Nucleus accumbens (tissue), 56 donors: Measurements from ENCODE around the gene TRIM41.
"Not testable (repeated sequence)": the region's sequence is repeated elsewhere in the genome, so short reads cannot be mapped to it uniquely, and the experiment has no call there.

Experiments used
- DNase-seq, 56 donors: peaks; one replicate each; lab custom pipeline; 2025; lab: John Stamatoyannopoulos, UW

TRIM41 gene

GRCh38 chr5:181209006-181209405 lies 14.1 kb upstream of the TRIM41 start:
- not testable (repeated sequence) for DNase-seq

- not testable (repeated sequence) for DNase-seq
Measured at GRCh38 chr5:181210148-181210547, 12.9 kb upstream of the TRIM41 start.

- not testable (repeated sequence) for DNase-seq
Measured at GRCh38 chr5:181210698-181211097, 12.4 kb upstream of the TRIM41 start.

- DNase-seq = no peak
Measured at GRCh38 chr5:181211208-181211607, 11.9 kb upstream of the TRIM41 start.

DNA sequence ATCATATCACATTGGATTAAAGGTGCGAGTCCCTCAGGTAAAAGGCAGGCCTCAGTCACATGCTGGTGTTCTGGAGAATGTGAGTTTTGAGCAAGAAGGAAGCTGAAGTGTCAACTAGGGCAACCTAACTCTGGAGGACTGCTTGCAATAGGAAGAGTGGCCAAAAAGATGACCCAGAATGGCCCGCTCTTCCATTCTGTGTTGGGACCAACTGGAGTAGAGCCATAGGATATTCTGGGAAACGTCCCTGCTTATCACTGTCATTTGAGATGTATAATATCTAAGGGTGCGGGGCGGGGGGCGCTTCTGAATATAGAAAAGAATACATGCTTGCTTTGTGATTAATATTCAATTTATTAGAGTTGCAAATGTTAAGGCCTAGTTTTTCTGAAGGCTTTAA lies 11.0 kb upstream of the TRIM41 start:
- no peak for DNase-seq

DNA sequence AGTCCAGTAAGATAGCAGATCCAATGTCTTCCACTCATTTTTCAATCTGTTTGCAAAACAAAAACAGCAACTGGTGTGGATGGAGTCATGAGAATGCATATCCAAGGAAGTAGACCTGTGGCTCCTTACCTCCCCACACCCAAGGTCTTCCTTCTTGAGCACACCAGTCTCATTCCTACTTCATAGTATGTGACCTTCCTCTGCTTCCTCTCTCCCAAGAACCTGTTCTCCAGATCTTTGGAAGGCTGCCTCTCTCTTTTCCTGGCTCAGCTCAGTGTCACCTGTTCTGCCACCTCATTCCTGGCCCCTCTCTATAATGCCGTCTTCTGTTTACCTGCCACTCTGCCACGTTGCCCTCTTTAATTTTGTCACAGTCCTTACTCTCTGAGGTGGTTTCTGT lies 10.1 kb upstream of the TRIM41 start:
- no peak for DNase-seq

DNA sequence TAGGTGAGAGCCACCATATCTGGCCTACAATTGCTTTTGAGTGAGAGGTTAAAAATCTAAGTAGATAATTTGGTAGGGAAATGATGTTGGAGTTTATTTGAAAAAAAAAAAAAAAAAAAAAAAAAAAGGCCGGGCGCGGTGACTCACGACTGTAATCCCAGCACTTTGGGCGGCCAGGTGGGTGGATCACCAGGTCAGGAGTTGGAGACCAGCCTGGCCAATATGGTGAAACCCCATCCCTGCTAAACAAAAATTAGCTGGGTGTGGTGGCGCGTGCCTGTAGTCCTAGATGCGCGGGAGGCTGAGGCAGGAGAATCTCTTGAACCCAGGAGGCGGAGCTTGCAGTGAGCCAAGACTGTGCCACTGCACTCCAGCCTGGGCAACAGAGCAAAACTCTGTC lies 8.8 kb upstream of the TRIM41 start:
- DNase-seq = not testable (repeated sequence)

DNA sequence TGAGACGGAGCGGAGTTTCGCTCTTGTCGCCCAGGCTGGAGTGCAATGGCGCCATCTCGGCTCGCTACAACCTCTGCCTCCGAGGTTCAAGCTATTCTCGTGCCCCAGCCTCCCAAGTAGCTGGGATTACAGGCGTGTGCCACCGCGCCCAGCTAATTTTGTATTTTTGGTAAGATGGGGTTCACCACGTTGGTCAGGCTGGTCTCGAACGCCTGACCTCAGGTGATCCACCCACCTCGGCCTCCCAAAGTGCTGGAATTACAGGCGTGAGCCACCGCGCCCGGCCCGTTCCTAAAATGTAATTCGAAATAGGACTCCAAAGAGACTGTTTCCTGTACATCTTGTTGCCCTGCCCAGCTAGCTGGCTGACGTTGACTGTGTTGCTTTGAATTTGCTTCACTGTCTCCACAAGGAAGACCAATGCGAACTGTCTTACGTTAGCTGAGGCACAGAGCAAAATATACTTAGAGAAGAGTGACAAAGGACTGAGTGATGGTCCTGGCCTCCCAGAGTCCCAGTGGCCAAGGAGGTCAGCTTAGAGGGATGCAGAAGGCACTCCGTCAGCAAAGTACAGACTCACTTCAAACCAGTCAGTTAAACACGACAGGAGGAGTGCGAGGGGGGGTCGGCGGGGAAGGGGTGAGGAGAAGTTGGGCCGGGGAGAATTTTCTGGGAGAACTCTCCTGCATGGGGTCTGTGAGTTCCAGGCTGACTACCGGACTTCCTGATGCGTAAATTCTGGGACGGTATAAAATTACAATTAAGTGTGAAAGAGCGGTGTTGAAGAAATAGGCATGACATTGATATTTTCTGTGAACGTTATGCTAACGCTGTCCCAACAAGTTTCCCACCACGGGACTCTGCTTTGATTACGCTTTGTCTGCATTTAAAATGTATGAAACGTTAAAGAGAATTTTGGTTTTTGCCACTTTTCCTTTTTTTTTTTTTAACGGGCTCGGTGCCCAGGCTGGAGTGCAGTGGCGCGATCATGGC lies 6.8 kb upstream of the TRIM41 start:
- no peak for DNase-seq

- DNase-seq = no peak
Measured at GRCh38 chr5:181217111-181217802, 5.8 kb upstream of the TRIM41 start.

DNA sequence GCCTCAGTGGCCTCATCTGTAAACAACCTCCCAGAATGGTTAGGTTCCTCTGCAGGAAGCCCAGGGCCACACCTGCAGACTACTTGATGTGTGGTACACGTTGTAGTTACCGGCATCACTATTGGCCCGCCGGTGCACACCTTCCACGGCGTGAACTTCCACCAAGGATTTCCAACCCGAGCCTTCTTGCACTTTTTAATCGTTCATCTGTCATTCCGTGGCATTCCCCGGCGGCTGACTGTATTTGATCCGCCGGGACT lies 5.3 kb upstream of the TRIM41 start:
- DNase-seq = no peak

DNA sequence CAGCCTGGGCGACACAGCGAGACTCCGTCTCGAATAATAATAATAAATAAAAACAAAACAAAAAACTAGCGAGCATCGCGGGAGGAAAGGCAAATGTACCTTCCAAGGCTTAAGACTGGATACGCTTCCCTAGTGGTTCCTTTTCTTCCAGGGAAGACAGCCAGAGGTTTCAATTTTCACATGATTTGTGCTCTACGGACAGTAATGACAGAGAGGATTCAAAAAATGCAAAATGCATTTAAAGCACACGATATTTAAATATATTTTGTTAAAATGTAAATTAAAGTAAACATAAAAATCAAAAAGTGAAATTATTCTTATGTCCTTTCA lies 4.3 kb upstream of the TRIM41 start:
- no peak for DNase-seq

DNA sequence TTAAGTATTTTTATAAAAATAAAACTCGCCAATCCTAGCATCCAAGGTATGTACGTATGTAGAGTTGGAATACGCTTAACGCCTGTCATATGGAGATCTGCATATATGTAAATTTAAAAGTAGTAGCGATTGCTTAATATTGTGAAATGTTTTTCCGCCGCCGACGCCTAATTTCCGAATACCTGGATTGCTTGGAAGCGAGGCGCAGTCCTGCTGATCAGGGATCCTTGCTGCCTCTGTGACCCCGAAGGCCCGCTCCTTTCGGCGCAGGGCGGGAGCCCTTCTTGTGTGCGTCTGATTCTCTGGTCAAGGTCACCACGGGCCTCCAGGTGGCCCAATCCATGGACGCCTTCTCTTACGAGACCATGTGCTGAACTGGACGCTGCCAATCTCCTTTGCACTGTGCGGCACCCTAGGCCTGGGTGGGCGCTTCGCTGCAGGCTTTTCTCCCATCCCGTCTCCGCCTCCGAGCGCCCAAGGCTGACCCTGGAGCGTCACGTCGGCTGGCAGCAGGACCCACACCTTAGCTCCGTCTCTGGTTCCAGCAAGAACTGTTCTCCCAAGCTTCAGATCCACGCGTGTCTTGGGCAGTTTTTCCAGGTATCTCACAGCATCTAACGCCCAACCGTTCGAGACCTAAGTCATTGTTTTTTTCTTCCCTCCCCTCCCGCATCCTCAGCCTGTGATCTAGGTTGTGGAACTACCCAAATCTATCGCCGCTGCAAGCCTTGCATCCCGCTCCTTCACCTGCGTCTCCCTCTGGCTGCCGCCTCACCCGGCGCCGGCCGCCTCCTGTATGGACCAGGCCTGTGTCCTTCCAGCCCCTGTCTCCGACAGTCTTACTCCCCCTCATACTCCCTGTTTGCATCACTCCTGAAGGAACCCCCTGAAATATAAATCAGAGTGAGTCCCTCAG lies 3.6 kb upstream of the TRIM41 start:
- no peak for DNase-seq

- no peak for DNase-seq
Measured at GRCh38 chr5:181220178-181220515, 2.9 kb upstream of the TRIM41 start.

GRCh38 chr5:181221105-181221791 lies 1.8 kb upstream of the TRIM41 start:
- no peak for DNase-seq

- DNase-seq = no peak
Measured at GRCh38 chr5:181221792-181222629, 1.1 kb upstream of the TRIM41 start.

DNA sequence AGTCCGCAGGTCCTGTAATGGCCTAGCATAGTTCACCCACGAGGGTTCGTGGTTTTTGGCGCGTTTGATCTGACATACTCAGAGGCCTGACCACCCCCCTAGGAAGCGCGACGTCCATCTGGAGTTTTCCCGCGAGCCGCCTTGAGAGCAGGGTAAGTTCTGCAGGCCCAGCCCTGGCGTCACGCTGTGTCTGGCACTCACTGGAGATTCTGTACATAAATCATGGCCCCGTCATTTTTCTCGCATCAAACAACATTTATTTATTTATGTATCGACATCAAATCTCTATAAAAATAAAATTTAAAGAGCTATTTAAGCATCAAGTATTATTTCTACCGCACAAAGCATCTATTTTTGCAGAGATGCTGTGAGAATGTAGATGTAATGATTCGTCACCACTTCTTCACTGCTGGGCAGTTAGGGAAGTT lies 437 bp upstream of the TRIM41 start:
- no peak for DNase-seq

- no peak for DNase-seq
Measured at GRCh38 chr5:181223729-181224389, 778 bp downstream of the TRIM41 start.

DNA sequence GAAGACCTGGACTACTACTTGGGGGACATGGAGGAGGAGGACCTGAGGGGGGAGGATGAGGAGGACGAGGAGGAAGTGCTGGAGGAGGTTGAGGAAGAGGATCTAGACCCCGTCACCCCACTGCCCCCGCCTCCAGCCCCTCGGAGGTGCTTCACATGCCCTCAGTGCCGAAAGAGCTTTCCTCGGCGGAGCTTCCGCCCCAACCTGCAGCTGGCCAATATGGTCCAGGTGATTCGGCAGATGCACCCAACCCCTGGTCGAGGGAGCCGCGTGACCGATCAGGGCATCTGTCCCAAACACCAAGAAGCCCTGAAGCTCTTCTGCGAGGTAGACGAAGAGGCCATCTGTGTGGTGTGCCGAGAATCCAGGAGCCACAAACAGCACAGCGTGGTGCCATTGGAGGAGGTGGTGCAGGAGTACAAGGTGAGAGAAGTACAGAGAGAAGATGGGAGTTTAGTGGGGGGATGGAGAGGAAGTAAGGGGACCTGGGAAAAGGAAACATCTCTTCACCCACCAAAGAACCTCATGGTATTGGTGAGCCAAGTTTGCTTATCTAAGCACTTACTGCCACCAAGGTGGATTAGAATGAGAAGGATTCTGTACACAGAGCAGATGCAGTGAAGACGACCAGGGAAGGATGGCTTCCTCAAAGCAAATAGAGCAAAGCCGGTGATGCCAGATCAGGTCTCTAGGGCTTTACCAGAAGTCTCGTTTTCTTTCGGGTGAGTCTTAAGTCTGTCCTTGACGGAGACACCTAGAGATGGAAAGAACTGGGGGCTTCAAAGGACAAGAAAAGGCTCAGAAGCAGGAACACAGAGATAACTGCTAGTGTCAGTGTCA lies 1.5 kb downstream of the TRIM41 start:
- no peak for DNase-seq
